K562 (cell line): ENCODE measurements around the gene GPSM3. TPM values are rescaled to one million over a fixed set of nuclear protein-coding genes. Genes with fewer than 3 reads are reported as not detected.

Experiments
- CXXC5 ChIP-seq: fragments of 250-450 bp; sonication (Bioruptor Pico); IDR thresholded peaks from 2 replicates; pipeline ENCODE4 v1.8.0; 2022; ENCODE audit warnings: inconsistent platforms, mild to moderate bottlenecking, moderate library complexity
- FIP1L1 ChIP-seq: fragments of 200-400 bp; formaldehyde crosslinking; IDR thresholded peaks from 2 replicates; pipeline ENCODE4 v1.6.1; 2018; ENCODE audit warnings: mild to moderate bottlenecking, low read depth, low read length; ENCODE audit not compliant: poor library complexity, severe bottlenecking
- HOXB6 ChIP-seq: fragments of 250-450 bp; sonication (Bioruptor Pico); IDR thresholded peaks from 2 replicates; pipeline ENCODE4 v1.5.1; 2022; ENCODE audit warnings: mild to moderate bottlenecking, borderline replicate concordance
- PHF8 ChIP-seq: fragments of 200-600 bp; sonication (generic); IDR thresholded peaks from 2 replicates; pipeline ENCODE4 v1.6.1; 2012; ENCODE audit warnings: mixed run types, mild to moderate bottlenecking, inconsistent platforms, low read length, moderate library complexity, borderline replicate concordance
- TAF1 ChIP-seq: IDR thresholded peaks from 2 replicates; pipeline ENCODE4 v1.6.1; 2011; ENCODE audit warnings: mild to moderate bottlenecking, low read length, moderate library complexity; ENCODE audit not compliant: insufficient read depth, control insufficient read depth, severe bottlenecking; ENCODE audit errors: extremely low read depth
- ZNF175 ChIP-seq: fragments of 200-800 bp; sonication (Bioruptor generic); IDR thresholded peaks from 2 replicates; pipeline ENCODE4 v1.6.1; 2016; ENCODE audit warnings: low read depth, mild to moderate bottlenecking, missing genetic modification characterization, missing compliant biosample characterization
- ZNF57 ChIP-seq: fragments of 450-650 bp; formaldehyde crosslinking; IDR thresholded peaks from 2 replicates; pipeline ENCODE4 v1.4.0; 2020; ENCODE audit warnings: mild to moderate bottlenecking, moderate library complexity
- polyA plus RNA-seq, 8 experiments: library from polyadenylated mRNA; depleted of rRNA in 4 of 8; stranded (reverse) in 5 of 8; unstranded in 3 of 8; fragments of >200 nt; fragmentation: Nextera tagmentation in 2 of 8; fragmentation: Illumina TruSeq in 1 of 8; extraction: Ambion mirVana in 2 of 8; extraction: Trizol in 1 of 8; gene quantifications; 2 replicates each; pipeline versions ENCODE4 v1.2.1 to v1.2.3, GENCODE V29; 2011 to 2014; ENCODE audit warnings: inconsistent platforms in 1 of 8, missing spikeins in 1 of 8
- total RNA-seq, 7 experiments: library from RNA; depleted of rRNA in 6 of 7; stranded (reverse); fragments of >200 nt in 6 of 7; fragmentation: Illumina TruSeq in 2 of 7; extraction: Trizol in 2 of 7; gene quantifications; 2 replicates each; pipeline versions ENCODE4 v1.2.1 to v1.2.3, GENCODE V29; 2011 to 2021; ENCODE audit warnings: low replicate concordance in 1 of 7
- TF ChIP-seq, protein P1 (sequence below): fragments of 450-650 bp; IDR thresholded peaks from 2 replicates; pipeline ENCODE4 v1.6.1; 2016; ENCODE audit warnings: mild to moderate bottlenecking, moderate library complexity
- TF ChIP-seq, protein P2 (sequence below): fragments of 250-450 bp; sonication (Bioruptor Pico); IDR thresholded peaks from 2 replicates; pipeline ENCODE4 v1.4.0; 2020; ENCODE audit warnings: mild to moderate bottlenecking, moderate library complexity
- TF ChIP-seq, protein P3 (sequence below): fragments of 150-350 bp; conservative IDR thresholded peaks from 2 replicates; pipeline ENCODE4 v1.6.1; 2014; ENCODE audit warnings: low read length

Gene GPSM3
- total and polyA plus RNA-seq, 9 of the 15 experiments (the other 6 are each of a cell fraction or from before 2014, with no cell fraction given) = 5.3 to 42.6 (median 24.4) TPM

DNA sequence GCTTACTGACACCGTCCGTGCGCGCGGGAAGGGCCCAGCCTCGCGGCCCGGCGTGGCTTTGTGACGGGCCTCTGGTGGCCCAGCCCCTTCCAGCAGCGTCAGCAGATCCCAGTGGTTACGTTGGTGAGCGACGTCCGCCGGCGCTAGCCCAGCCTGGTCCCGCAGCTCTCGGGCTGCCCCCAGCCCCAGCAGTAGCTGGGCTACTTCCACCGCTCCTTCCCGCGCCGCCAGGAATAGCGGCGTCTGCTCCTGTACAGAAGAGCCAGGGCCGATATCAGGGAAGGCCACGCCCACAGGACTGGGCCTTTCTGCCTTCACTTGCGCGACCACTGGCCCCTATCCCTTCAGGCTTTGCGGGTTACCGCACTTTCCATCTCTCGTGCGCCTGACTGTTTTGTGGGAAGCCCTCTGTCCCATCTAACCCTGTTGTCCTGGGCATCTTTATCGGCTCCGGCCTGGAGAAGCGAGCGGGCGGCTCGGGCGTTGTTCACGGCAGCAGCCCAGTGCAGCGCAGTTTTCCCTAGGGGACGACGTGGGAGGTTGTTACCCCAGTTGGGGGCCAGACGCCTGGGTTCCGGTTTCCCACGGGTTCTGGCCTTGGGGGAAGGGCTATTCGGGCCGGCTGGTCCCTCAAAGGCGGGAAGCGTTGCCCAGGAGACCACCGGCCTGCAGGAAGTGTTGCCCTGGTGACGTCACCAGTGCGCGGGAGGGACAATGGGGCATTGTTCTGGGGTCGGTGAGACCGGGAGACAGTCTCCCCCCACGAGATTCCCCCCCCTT is 3.6 kb upstream of the GPSM3 start (continued):
- TF ChIP-seq, protein P1, sequence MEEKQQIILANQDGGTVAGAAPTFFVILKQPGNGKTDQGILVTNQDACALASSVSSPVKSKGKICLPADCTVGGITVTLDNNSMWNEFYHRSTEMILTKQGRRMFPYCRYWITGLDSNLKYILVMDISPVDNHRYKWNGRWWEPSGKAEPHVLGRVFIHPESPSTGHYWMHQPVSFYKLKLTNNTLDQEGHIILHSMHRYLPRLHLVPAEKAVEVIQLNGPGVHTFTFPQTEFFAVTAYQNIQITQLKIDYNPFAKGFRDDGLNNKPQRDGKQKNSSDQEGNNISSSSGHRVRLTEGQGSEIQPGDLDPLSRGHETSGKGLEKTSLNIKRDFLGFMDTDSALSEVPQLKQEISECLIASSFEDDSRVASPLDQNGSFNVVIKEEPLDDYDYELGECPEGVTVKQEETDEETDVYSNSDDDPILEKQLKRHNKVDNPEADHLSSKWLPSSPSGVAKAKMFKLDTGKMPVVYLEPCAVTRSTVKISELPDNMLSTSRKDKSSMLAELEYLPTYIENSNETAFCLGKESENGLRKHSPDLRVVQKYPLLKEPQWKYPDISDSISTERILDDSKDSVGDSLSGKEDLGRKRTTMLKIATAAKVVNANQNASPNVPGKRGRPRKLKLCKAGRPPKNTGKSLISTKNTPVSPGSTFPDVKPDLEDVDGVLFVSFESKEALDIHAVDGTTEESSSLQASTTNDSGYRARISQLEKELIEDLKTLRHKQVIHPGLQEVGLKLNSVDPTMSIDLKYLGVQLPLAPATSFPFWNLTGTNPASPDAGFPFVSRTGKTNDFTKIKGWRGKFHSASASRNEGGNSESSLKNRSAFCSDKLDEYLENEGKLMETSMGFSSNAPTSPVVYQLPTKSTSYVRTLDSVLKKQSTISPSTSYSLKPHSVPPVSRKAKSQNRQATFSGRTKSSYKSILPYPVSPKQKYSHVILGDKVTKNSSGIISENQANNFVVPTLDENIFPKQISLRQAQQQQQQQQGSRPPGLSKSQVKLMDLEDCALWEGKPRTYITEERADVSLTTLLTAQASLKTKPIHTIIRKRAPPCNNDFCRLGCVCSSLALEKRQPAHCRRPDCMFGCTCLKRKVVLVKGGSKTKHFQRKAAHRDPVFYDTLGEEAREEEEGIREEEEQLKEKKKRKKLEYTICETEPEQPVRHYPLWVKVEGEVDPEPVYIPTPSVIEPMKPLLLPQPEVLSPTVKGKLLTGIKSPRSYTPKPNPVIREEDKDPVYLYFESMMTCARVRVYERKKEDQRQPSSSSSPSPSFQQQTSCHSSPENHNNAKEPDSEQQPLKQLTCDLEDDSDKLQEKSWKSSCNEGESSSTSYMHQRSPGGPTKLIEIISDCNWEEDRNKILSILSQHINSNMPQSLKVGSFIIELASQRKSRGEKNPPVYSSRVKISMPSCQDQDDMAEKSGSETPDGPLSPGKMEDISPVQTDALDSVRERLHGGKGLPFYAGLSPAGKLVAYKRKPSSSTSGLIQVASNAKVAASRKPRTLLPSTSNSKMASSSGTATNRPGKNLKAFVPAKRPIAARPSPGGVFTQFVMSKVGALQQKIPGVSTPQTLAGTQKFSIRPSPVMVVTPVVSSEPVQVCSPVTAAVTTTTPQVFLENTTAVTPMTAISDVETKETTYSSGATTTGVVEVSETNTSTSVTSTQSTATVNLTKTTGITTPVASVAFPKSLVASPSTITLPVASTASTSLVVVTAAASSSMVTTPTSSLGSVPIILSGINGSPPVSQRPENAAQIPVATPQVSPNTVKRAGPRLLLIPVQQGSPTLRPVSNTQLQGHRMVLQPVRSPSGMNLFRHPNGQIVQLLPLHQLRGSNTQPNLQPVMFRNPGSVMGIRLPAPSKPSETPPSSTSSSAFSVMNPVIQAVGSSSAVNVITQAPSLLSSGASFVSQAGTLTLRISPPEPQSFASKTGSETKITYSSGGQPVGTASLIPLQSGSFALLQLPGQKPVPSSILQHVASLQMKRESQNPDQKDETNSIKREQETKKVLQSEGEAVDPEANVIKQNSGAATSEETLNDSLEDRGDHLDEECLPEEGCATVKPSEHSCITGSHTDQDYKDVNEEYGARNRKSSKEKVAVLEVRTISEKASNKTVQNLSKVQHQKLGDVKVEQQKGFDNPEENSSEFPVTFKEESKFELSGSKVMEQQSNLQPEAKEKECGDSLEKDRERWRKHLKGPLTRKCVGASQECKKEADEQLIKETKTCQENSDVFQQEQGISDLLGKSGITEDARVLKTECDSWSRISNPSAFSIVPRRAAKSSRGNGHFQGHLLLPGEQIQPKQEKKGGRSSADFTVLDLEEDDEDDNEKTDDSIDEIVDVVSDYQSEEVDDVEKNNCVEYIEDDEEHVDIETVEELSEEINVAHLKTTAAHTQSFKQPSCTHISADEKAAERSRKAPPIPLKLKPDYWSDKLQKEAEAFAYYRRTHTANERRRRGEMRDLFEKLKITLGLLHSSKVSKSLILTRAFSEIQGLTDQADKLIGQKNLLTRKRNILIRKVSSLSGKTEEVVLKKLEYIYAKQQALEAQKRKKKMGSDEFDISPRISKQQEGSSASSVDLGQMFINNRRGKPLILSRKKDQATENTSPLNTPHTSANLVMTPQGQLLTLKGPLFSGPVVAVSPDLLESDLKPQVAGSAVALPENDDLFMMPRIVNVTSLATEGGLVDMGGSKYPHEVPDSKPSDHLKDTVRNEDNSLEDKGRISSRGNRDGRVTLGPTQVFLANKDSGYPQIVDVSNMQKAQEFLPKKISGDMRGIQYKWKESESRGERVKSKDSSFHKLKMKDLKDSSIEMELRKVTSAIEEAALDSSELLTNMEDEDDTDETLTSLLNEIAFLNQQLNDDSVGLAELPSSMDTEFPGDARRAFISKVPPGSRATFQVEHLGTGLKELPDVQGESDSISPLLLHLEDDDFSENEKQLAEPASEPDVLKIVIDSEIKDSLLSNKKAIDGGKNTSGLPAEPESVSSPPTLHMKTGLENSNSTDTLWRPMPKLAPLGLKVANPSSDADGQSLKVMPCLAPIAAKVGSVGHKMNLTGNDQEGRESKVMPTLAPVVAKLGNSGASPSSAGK = no peak; the same call in 1 of the 2 replicates
- peak; percentile 74 for TF ChIP-seq TAF1
- TF ChIP-seq ZNF57 (CRISPR knock-in tag) = peak; percentile 75; the same call in 1 of the 2 replicates
- TF ChIP-seq ZNF175 (CRISPR knock-in tag) = peak; percentile 7; the same call in 1 of the 2 replicates
- peak; percentile 98 for TF ChIP-seq CXXC5 (CRISPR knock-in tag)
- TF ChIP-seq, protein P2, sequence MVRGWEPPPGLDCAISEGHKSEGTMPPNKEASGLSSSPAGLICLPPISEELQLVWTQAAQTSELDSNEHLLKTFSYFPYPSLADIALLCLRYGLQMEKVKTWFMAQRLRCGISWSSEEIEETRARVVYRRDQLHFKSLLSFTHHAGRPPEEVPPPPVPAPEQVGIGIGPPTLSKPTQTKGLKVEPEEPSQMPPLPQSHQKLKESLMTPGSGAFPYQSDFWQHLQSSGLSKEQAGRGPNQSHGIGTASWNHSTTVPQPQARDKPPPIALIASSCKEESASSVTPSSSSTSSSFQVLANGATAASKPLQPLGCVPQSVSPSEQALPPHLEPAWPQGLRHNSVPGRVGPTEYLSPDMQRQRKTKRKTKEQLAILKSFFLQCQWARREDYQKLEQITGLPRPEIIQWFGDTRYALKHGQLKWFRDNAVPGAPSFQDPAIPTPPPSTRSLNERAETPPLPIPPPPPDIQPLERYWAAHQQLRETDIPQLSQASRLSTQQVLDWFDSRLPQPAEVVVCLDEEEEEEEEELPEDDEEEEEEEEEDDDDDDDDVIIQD (CRISPR knock-in tag) = no peak
- peak; percentile 86 for TF ChIP-seq FIP1L1
- peak; percentile 89 for TF ChIP-seq PHF8
- no peak for TF ChIP-seq HOXB6
- TF ChIP-seq, protein P3, sequence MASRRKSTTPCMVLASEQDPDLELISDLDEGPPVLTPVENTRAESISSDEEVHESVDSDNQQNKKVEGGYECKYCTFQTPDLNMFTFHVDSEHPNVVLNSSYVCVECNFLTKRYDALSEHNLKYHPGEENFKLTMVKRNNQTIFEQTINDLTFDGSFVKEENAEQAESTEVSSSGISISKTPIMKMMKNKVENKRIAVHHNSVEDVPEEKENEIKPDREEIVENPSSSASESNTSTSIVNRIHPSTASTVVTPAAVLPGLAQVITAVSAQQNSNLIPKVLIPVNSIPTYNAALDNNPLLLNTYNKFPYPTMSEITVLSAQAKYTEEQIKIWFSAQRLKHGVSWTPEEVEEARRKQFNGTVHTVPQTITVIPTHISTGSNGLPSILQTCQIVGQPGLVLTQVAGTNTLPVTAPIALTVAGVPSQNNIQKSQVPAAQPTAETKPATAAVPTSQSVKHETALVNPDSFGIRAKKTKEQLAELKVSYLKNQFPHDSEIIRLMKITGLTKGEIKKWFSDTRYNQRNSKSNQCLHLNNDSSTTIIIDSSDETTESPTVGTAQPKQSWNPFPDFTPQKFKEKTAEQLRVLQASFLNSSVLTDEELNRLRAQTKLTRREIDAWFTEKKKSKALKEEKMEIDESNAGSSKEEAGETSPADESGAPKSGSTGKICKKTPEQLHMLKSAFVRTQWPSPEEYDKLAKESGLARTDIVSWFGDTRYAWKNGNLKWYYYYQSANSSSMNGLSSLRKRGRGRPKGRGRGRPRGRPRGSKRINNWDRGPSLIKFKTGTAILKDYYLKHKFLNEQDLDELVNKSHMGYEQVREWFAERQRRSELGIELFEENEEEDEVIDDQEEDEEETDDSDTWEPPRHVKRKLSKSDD = no peak
